ENCODE measurements around the gene PPM1B.

DNA sequence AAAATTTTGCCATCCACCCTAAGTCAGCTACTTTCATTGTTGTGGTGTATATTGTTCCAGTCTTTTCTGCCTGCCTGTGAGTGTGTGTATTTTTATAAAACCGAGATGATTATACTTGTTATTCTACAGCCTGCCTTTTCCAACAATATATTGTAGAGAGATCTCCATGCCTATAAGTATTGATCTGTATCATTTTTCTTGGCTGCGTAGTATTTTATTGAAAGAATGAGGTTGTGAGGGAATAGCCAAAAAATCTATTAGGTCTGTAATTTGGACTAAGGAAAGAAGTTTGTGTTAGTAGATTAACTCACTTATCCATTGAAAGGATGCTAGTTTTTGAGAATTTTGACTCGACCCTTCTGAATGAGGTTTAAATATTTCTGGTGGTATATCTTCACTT lies 34.9 kb downstream of the PPM1B start:
- TF ChIP-seq, protein P1, sequence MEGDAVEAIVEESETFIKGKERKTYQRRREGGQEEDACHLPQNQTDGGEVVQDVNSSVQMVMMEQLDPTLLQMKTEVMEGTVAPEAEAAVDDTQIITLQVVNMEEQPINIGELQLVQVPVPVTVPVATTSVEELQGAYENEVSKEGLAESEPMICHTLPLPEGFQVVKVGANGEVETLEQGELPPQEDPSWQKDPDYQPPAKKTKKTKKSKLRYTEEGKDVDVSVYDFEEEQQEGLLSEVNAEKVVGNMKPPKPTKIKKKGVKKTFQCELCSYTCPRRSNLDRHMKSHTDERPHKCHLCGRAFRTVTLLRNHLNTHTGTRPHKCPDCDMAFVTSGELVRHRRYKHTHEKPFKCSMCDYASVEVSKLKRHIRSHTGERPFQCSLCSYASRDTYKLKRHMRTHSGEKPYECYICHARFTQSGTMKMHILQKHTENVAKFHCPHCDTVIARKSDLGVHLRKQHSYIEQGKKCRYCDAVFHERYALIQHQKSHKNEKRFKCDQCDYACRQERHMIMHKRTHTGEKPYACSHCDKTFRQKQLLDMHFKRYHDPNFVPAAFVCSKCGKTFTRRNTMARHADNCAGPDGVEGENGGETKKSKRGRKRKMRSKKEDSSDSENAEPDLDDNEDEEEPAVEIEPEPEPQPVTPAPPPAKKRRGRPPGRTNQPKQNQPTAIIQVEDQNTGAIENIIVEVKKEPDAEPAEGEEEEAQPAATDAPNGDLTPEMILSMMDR (IDR thresholded peaks at IDR 0.05; ENCODE audit: insufficient read depth, low read length) = no peak
- TF ChIP-seq POLR2AphosphoS5 (IDR thresholded peaks at IDR 0.05; ENCODE audit: low read depth) (no peak), GABPA (IDR thresholded peaks at IDR 0.05; ENCODE audit: low read depth) (no peak), SPI1 (IDR thresholded peaks at IDR 0.05; ENCODE audit: borderline replicate concordance, low read depth) (no peak)
- TF ChIP-seq, protein P2, sequence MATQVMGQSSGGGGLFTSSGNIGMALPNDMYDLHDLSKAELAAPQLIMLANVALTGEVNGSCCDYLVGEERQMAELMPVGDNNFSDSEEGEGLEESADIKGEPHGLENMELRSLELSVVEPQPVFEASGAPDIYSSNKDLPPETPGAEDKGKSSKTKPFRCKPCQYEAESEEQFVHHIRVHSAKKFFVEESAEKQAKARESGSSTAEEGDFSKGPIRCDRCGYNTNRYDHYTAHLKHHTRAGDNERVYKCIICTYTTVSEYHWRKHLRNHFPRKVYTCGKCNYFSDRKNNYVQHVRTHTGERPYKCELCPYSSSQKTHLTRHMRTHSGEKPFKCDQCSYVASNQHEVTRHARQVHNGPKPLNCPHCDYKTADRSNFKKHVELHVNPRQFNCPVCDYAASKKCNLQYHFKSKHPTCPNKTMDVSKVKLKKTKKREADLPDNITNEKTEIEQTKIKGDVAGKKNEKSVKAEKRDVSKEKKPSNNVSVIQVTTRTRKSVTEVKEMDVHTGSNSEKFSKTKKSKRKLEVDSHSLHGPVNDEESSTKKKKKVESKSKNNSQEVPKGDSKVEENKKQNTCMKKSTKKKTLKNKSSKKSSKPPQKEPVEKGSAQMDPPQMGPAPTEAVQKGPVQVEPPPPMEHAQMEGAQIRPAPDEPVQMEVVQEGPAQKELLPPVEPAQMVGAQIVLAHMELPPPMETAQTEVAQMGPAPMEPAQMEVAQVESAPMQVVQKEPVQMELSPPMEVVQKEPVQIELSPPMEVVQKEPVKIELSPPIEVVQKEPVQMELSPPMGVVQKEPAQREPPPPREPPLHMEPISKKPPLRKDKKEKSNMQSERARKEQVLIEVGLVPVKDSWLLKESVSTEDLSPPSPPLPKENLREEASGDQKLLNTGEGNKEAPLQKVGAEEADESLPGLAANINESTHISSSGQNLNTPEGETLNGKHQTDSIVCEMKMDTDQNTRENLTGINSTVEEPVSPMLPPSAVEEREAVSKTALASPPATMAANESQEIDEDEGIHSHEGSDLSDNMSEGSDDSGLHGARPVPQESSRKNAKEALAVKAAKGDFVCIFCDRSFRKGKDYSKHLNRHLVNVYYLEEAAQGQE (IDR thresholded peaks at IDR 0.05; ENCODE audit: insufficient replicate concordance, low read depth) = no peak
